Endometrial microvascular endothelial cells (primary cell): ENCODE results near the gene SKIC8. TPM values are rescaled to one million over a fixed set of nuclear protein-coding genes. Genes with fewer than 3 reads are reported as not detected.

Experiments
- in situ Hi-C: cut with HindIII; loops from 2 replicates; pipeline ENCODE4 v1.10.0; 2017; ENCODE audit warnings: low sequenced_read_pairs, low pct_unique_long_range_greater_than_20kb; ENCODE audit errors: inconsistent ontology term
- total RNA-seq: library from RNA; depleted of rRNA; stranded (reverse); fragments of >200 nt; gene quantifications from one replicate; pipeline ENCODE4 v1.2.3, GENCODE V29; 2015; ENCODE audit errors: inconsistent ontology term

Gene SKIC8
- total RNA-seq, 1 donor from 2014 or later = 101 TPM

DNA sequence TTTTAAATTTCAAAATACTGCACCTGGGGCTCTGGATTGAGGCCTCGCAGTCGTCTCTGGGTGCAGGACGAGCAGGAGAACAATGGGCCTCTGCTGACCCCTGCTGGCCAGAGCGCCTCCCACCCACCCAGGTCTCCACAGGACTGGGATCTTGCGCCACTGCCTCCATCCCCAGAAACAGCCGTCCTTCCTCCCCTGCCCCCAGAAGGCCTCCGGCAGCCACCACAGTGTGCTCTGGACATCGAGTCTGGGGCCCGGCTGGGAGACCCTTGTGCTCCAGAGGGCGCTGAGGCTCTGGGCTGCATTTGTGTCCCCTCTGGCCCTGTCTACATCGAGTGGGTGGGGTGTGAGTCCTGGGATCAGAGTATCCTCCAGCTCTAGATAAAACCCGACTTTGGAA, 58.4 kb downstream of the SKIC8 start:
- in situ Hi-C loops = no loop called here

DNA sequence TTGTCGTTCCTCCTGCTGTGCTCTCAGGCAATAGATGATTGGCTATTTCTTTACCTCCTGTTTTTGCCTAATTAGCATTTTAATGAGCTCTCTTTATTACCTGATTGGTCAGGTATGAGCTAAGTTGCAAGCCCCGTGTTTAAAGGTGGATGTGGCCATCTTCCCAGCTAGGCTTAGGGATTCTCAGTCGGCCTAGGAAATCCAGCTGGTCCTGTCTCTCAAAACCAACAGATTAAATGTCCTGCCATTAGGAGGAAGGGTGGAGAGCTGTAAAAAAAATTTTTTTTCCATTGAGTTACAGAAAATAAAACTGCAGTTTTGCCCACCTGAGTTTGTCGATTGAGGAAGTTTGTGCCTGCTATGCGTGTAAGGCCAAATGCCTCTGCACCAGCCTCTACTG, 59.6 kb downstream of the SKIC8 start:
- in situ Hi-C loops = no loop called here

DNA sequence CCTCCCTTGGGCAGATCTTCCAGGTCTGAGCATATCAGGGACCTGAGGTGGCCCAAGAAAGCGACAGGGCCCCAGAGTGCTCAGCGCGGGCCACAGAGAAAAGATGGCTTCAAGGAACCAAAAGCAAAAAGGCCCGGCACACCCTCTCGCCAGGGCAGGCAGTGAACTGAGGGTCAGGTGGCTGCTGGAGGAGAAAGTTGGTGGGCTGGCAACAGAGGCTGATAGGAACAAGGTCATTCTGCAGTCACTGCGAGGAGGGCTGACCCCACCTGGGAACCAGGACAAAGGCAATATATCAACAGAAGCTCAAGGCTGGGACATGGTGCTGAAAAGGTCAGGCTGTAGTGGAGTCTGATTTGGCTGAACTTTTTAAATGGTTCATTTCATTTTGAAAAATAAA, 62.3 kb downstream of the SKIC8 start:
- in situ Hi-C loops = no loop called here

DNA sequence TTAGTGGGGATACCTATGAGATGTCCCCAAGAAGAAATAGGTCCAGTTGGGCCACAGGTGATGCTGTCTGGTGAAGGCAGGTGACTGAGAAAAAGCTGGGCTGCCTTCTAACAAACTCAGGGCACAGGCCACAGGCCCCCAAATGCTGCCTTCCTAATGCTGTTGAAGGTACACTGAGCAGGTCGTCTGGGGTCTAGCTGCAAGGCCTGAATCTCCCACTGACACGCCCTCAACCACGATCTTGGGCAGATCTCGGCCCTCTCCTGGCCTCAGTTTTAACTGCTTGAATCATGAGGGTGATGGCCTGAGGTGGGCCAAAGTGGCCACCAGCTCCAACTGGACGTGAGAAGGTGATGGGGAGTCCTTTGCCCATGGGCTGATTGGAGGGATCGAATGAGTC, 62.9 kb downstream of the SKIC8 start:
- in situ Hi-C loops = no loop called here

DNA sequence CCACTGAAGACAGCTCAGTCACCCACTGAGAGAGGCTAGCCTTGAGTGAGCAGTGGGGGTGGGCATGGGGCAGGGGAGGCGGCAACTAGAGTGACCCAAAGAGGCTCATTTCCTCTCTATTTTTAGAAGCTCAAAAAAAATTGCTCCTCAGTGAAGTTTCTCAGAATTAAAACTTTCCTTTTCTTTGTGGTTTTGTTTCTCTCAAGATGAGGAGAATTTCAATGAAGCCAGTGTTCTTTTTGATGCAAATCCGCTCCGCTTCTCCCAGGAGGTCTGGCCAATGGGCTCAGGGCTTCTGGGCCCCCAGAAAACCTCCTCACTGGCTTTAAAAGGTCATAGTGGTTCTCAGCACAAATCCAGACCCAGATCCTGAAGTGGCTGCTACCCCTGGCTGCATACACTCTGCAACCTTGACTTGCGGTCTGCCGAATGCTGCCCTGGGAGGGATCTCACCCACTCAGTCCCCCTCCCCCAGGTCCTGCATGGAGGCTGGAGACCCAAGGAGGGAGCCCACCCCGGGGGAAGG, 64.8 kb downstream of the SKIC8 start, which contains the start of gene ACSBG1:
Gene ACSBG1 (minus strand): TSS at position 51 of the 526 bp plus-strand sequence. CDS start 64 bp downstream, outside the sequence.
- in situ Hi-C loops = no loop called here

DNA sequence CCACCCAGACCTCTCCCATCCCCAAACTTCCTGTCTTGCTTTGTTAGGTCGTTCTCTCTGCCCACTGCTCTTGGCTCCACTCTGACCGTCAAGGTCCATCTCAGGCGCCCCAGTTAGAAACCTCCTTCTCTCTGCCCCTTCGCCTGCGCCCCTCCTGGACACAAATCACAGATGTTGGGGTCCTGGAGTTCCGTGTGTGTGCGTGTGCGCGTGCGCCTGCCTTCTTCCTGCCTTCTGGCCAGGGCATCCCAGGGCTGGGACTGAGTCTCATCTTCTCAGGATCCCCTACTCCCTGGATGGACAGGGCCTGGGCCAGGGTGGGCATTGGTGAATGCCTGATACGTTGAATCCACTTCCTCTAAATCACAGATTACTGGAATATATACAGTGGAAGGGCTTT, 65.9 kb downstream of the SKIC8 start:
- in situ Hi-C loops = no loop called here

Other genes starting within 250 kb of the SKIC8 start
- 61.0 TPM for gene TBC1D2B, start 221.9 kb downstream of the SKIC8 start, total RNA-seq
- not detected for gene SH2D7, start 207.0 kb downstream of the SKIC8 start, total RNA-seq
- 0.28 TPM for gene CIB2, start 168.2 kb downstream of the SKIC8 start, total RNA-seq
- 105 TPM for gene IDH3A, start 150.2 kb downstream of the SKIC8 start, total RNA-seq
- gene ACSBG1, start 65.0 kb downstream of the SKIC8 start, total RNA-seq = not detected
- 8.5 TPM for gene DNAJA4, start 35.0 kb downstream of the SKIC8 start, total RNA-seq
- gene CRABP1, start 40.7 kb upstream of the SKIC8 start, total RNA-seq = not detected
- 18.8 TPM for gene IREB2, start 138.6 kb upstream of the SKIC8 start, total RNA-seq
- 5.9 TPM for gene HYKK, start 208.0 kb upstream of the SKIC8 start, total RNA-seq
- 374 TPM for gene PSMA4, start 240.8 kb upstream of the SKIC8 start, total RNA-seq